ENCODE data around the gene KIAA0319L.
"Not testable (repeated sequence)": the region's sequence is repeated elsewhere in the genome, so short reads cannot be mapped to it uniquely, and the experiment has no call there.

KIAA0319L gene

GRCh38 chr1:35557118-35557610 is at the start of gene KIAA0319L:
Gene KIAA0319L, minus strand, starts transcription at chr1:35557403. Its CDS starts 2,912 bp downstream, at chr1:35554491.
- peak; percentile 81 for DNase-seq

GRCh38 chr1:35605867-35606182 is 48.6 kb upstream of the KIAA0319L start:
- DNase-seq: no peak

GRCh38 chr1:35605071-35605866 is 48.1 kb upstream of the KIAA0319L start:
- DNase-seq: no peak

- DNase-seq: no peak
These were observed 46.7 kb upstream of the KIAA0319L start for GRCh38 chr1:35603941-35604340.

GRCh38 chr1:35603468-35603867 is 46.3 kb upstream of the KIAA0319L start:
- no peak for DNase-seq

- no peak for DNase-seq
These were observed 43.4 kb upstream of the KIAA0319L start for GRCh38 chr1:35600593-35600992.

- no peak for DNase-seq
These were observed 42.2 kb upstream of the KIAA0319L start for GRCh38 chr1:35599411-35599810.

GRCh38 chr1:35598895-35599294 is 41.7 kb upstream of the KIAA0319L start:
- DNase-seq: no peak

DNA sequence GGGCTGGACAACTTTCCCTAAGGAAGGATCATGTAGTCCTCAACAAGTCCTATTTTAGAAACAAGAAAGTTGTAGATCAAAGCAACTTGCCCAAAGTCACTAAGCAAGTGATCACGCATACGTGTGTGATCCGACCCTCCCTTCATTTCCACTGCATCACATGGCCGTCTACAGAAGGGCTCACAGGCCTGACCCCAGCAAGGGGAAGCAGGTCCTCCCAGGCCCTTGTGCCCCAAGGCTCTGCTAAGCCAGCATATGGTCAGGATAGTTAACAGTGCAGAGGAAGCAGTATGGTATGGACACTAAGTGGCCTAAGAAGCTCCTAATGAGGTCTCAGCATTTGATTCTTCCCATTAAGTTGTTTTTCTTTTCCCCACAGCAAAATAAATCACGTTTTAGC is 40.7 kb upstream of the KIAA0319L start:
- DNase-seq: no peak

DNA sequence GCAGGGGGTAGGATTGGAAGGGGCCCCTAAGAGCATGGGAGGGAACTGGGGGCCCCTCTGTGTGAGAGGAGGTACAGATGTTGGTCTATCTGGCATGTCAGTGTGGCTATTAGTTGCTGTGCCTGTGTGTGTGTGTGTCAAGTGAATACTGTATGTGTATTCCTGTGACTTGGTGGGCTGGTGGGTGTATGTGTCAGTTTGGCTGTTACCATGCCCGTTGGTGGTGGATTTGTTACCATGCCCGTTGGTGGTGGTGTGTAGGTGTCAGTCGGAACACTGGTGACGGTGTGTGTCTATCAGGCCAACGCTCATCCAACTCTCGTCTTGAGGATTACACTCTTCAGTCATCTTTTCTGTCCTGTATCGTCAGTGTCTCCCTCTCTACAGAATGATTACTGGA is 38.5 kb upstream of the KIAA0319L start:
- no peak for DNase-seq

DNA sequence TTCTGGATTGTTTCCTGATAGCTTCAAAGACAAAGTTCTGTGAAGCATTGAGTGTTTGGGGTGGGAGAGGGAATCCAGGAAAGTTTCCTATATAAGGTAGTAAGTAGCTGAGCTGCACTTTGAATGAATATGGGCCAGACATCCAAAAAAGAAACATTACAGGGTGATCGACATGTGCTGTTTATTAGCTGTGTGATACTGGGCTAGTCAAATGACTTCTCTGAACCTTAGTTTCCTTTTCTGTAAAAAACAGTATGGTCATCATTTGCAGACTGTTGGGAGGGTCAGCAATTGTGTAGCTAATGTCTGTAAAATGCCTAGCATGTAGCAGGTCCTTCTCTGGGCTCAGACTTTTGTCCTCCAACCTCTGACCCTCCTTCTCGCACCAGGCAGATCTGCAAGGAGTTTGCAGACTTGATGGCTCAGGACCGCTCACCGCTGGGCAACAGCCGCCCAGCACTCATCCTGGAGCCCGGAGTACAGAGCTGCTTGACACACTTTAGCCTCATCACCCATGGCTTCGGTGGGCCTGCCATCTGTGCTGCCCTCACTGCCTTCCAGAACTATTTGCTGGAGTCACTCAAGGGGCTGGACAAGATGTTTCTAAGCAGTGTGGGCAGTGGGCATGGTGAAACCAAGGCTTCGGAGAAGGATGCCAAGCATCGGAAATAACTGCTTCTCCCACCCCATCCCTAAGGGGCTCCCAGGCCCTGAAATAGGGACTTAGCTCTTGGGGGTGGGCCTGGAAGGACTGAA is 37.0 kb upstream of the KIAA0319L start:
- no peak for DNase-seq

DNA sequence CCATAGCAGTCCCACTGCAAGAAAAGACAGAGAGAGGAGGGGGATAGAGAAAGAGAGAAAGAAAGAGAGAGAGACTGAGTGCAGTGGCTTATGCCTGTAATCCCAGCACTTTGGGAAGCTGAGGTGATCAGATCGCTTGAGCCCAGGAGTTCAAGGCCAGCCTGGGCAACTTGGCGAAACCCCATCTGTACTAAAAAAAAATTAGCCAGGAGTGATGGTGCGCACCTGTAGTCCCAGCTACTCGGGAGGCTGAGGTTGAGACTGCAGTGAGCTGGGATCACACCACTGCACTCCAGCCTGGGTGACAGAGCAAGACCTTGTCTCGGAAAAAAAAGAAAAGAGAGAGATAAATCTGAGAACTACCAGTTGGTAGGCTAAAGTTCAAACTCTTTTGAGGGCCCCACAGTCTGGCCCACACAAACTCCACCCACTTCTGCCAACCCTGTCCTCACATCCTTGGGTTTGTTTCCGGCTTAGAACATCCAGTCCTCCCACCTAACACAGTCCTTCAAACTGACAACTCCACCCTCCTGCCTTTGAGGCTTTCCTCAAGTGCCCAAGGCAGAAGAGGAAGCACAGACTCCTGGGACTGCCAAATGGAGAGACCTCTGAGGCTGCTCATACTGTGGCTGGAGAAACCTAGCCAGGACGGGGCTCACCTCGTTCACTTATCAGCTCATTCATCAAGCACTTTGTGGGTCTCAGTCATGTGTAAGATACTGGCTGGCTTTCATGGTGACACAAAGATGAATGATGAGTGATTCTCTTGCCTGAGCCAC is 36.0 kb upstream of the KIAA0319L start:
- no peak for DNase-seq

GRCh38 chr1:35591211-35591610 is 34.0 kb upstream of the KIAA0319L start:
- no peak for DNase-seq

DNA sequence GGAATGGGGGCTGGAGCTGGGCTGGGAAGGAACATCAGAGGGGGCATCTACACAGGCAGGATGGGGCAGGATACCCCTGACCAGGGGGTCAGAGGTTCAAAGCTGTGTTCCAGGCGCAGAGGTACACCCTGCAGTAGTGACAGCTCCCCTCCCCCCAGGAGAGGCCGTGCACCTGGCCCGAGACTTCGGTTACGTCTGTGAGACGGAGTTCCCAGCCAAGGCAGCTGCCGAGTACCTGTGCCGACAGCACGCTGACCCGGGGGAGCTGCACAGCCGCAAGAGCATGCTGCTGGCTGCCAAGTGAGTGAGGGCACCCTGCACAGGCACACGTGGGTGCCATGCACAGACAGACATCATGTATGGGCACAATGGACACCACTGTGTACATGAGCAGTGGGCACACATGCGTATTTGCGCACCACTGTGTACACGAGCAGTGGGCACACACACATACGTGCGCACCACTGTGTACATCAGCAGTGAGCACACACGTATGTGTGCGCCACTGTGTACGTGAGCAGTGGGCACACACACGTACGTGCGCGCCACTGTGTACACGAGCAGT is 33.4 kb upstream of the KIAA0319L start:
- DNase-seq: no peak

- DNase-seq: no peak
These were observed 32.6 kb upstream of the KIAA0319L start for GRCh38 chr1:35589516-35590427.

DNA sequence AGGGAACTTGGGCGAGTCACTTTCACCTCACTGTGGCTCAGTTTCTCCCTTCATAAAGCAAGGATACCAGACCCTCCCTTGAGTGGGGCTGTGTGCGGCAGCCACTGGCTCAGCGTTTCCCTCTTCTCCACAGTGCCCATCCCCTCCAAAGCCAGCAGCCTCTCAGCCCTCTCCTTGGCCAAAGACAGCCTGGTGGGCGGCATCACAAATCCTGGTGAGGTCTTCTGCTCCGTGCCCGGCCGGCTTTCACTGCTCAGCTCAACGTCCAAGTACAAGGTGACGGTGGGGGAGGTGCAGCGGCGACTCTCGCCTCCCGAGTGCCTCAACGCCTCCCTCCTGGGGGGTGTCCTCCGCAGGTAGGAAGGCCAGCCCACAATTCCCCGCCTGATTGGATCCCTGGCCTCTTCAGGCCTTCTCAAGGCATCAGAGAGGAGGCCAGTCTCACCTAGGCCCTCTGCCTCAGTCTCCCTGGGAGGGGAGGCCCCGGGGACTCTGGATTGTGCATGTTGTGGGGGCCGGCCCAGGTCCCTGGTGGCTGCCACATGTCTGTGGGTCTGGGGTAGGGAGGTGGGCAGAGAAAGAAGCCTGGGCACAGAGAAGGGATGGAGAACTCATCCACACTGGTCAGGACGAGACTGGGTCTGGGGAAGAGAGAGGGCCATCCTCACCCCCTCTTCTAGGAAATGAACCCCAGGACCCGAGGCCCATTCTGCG is 31.2 kb upstream of the KIAA0319L start:
- no peak for DNase-seq

DNA sequence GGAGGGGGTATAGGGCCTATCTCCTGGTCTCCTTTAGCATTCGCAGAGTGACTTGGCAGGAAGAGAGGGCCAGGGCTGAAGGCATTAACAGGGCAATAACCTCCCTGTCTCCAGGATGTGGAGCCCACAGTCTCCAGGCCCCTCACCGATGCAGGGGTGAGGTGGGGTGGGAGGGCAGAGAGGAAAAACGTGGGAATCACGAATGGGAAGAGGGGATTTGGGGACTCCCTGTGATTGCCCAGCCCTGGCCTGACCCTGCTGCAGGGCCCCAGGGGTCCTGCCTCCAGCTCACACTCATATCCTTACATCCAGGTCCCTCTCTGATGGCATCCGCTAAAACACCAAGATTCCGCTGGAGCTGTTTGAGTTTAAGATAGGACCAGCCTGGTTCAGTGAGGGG is 30.5 kb upstream of the KIAA0319L start:
- no peak for DNase-seq

GRCh38 chr1:35586808-35587207 is 29.6 kb upstream of the KIAA0319L start:
- no peak for DNase-seq

- DNase-seq: not testable (repeated sequence)
These were observed 28.6 kb upstream of the KIAA0319L start for GRCh38 chr1:35585805-35586204.

- DNase-seq: no peak
These were observed 28.1 kb upstream of the KIAA0319L start for GRCh38 chr1:35585281-35585680.

DNA sequence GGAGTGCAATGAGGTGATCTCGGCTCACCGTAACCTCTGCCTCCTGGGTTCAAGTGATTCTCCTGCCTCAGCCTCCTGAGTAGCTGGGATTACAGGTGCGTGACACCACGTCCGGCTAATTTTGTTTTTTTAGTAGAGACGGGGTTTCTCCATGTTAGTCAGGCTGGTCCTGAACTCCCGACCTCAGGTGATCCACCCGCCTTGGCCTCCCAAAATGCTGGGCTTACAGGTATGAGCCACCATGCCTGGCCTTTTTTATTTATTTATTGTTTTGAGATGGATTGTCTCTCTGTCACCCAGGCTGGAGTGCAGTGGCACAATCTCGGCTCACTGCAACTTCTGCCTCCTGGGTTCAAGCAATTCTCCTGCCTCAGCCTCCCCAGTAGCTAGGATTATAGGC is 24.4 kb upstream of the KIAA0319L start:
- not testable (repeated sequence) for DNase-seq
